Heart right ventricle (tissue), 16 donors: ENCODE measurements around the gene SLC25A48. TPM values are rescaled to one million over a fixed set of nuclear protein-coding genes. Genes with fewer than 3 reads are reported as not detected.

Source experiments
- ATAC-seq, 8 donors: fragments of 200-7000 bp; cut with Tn5 transposase; one replicate each; pipeline ENCODE4 v1.9.1; 2020; ENCODE audit warnings: mild to moderate bottlenecking in 8 of 8, moderate library complexity in 8 of 8, moderate number of reproducible peaks in 1 of 8
- DNase-seq, 2 donors: peaks; one replicate each; pipeline ENCODE4 v3.0.0-alpha.2; 2020
- H3K27ac ChIP-seq, 10 donors: fragments of 200-600 bp; sonication (generic) in 2 of 10; one replicate each; pipeline versions ENCODE4 v1.5.0 to v1.8.0; 2020 to 2022; ENCODE audit warnings: mild to moderate bottlenecking in 3 of 10
- H3K27me3 ChIP-seq, 7 donors: fragments of 200-600 bp; one replicate each; pipeline ENCODE4 v1.8.0; 2021 to 2022; ENCODE audit warnings: mild to moderate bottlenecking in 2 of 7
- H3K36me3 ChIP-seq, 9 donors: fragments of 200-600 bp; sonication (generic) in 1 of 9; one replicate each; pipeline versions ENCODE4 v1.5.0 to v1.8.0; 2020 to 2022; ENCODE audit warnings: mild to moderate bottlenecking in 2 of 9
- H3K4me1 ChIP-seq, 9 donors: fragments of 200-600 bp; sonication (generic) in 1 of 9; one replicate each; pipeline versions ENCODE4 v1.5.0 to v1.8.0; 2020 to 2022; ENCODE audit warnings: mild to moderate bottlenecking in 4 of 9
- H3K4me3 ChIP-seq, 10 donors: fragments of 200-600 bp; sonication (generic) in 2 of 10; one replicate each; pipeline versions ENCODE4 v1.5.0 to v1.8.0; 2020 to 2022; ENCODE audit warnings: mild to moderate bottlenecking in 7 of 10, moderate library complexity in 2 of 10
- H3K9me3 ChIP-seq, 11 donors: fragments of 200-600 bp in 10 of 11; sonication (generic) in 2 of 11; one replicate each; pipeline versions ENCODE4 v1.5.0 to v1.8.0; 2013 to 2022; ENCODE audit warnings: mild to moderate bottlenecking in 2 of 11, control low read depth in 1 of 11, moderate library complexity in 1 of 11
- WGBS, 2 donors: extraction: QIAGEN DNeasy Blood & Tissue Kit; methylation state at CpG; one replicate each; pipeline ENCODE4 v1.1.7; 2013; ENCODE audit warnings: inconsistent platforms in 1 of 2; 5-methylcytosine and 5-hydroxymethylcytosine counted together
- intact Hi-C, 10 donors: fragments of 100-400 bp; cut with DNase I; formaldehyde crosslinking; loops; one replicate each; pipeline versions ENCODE4 v1.11.1 to v1.14.2; 2022
- polyA plus RNA-seq, 2 donors: library from polyadenylated mRNA; stranded (reverse); fragments of 200-250 nt; gene quantifications; one replicate each; pipeline ENCODE4 v1.2.3, GENCODE V29; 2013
- total RNA-seq, 10 donors: library from RNA; stranded (reverse); fragmentation: NEBNext Ultra II Directional in 3 of 10; extraction: Animal tissue kit (Norgen Biotek cat#: 25700) in 3 of 10; gene quantifications; one replicate each; pipeline versions ENCODE4 v1.2.1 to v1.2.4, GENCODE V29; 2021 to 2023
- TF ChIP-seq, protein P1 (sequence below), 9 donors: fragments of 200-600 bp; sonication (generic) in 2 of 9; IDR thresholded peaks; one replicate each; pipeline versions ENCODE4 v1.5.0 to v1.8.0; 2021 to 2022; ENCODE audit warnings: antibody characterized with exemption in 9 of 9, mild to moderate bottlenecking in 5 of 9, moderate library complexity in 1 of 9
- donor health status: Arrhythmogenic right ventricular cardiomyopathy.
- donor health status: ischemic (EF 13 %, LVEDD 7.1; RV severe dilation, severe dysfunction).
- donor health status: healthy with polysubstance abuse.
- donor health status: DM: no; HTN: yes; CAD: no.
- donor health status: DM: no; HTN: no; CAD: no.
- donor health status: ischemic (EF 25% LVEDD 6.9; RV normal size, moderate dysfunction).
- donor health status: ischemic (EF 25% LVEDD 5.7; RV mildly dilated, moderate dysfunction).
- donor health status: healthy.
- donor health status: DM: yes; HTN: yes; CAD: no.
- donor health status: Ischemic cardiomyopathy.
- donor health status: ischemic (EF 35%, LVEDD 5.7; RV mildly dilated, moderate dysfunction).
- donor health status: nonischemic (EF 11% LVEDD 7.7; RV severe dilation, severe dysfunction).
- donor health status: DM: yes; HTN: yes; CAD: no.
- donor health status: PGD.
- donor health status: ischemic (EF 29% LVEDD 5.4; RV normal size, mild dysfunction).
- donor health status: nonischemic (EF 23%, LVEDD 6.1; RV moderate dilation, normal function).

SLC25A48 gene
- total and polyA plus RNA-seq, 12 donors = 0.16 to 10.8 (median 0.25) TPM; not detected in 7

DNA sequence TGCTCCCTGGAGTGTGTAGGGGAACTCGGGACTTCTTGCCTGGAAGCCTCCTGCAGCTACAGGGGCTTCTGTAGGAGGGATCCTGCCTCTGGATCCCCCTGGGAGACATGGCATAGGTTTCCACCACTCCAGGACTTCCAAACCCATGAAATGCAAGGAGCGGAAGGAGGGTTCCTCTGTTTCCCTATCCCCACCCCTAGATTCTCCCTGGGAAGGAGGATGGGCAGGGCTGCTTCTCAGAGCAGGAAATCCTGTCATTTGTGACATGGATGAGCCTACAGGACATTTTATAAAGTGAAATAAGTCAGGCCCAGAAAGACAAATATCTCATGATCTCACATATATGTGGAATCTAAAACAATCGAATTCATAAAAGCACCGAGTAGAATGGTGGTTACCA lies 23.5 kb upstream of the SLC25A48 start:
- no peaks in the 10 kb centered on the region for H3K9me3 ChIP-seq
- H3K27ac ChIP-seq = peak overlapping the region in 2 of 10 donors; percentile 19 to 51
- intact Hi-C loops = loop anchor here in 1 of 10 donors (10.0 kb wide), 1 partner anchor 346 kb away; no protein-coding TSS in a partner anchor
- no peak for DNase-seq
- H3K36me3 ChIP-seq = no peaks in the 10 kb centered on the region
- H3K4me3 ChIP-seq = no peak overlapping the region
- TF ChIP-seq, protein P1, sequence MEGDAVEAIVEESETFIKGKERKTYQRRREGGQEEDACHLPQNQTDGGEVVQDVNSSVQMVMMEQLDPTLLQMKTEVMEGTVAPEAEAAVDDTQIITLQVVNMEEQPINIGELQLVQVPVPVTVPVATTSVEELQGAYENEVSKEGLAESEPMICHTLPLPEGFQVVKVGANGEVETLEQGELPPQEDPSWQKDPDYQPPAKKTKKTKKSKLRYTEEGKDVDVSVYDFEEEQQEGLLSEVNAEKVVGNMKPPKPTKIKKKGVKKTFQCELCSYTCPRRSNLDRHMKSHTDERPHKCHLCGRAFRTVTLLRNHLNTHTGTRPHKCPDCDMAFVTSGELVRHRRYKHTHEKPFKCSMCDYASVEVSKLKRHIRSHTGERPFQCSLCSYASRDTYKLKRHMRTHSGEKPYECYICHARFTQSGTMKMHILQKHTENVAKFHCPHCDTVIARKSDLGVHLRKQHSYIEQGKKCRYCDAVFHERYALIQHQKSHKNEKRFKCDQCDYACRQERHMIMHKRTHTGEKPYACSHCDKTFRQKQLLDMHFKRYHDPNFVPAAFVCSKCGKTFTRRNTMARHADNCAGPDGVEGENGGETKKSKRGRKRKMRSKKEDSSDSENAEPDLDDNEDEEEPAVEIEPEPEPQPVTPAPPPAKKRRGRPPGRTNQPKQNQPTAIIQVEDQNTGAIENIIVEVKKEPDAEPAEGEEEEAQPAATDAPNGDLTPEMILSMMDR (IDR thresholded peaks at IDR 0.05) = no peak
- peak in 4 of 8 donors; percentile 29 to 55 (median 36) for ATAC-seq
- peaks cover 0 to 4% (median 0%) of the 10 kb centered on the region in 7 donors for H3K27me3 ChIP-seq
- 72 to 80% methylated on average over 4 of the region's 4 CpGs for WGBS, 2 donors
- H3K4me1 ChIP-seq = peaks cover 0 to 10% (median 0%) of the 10 kb centered on the region in 9 donors

DNA sequence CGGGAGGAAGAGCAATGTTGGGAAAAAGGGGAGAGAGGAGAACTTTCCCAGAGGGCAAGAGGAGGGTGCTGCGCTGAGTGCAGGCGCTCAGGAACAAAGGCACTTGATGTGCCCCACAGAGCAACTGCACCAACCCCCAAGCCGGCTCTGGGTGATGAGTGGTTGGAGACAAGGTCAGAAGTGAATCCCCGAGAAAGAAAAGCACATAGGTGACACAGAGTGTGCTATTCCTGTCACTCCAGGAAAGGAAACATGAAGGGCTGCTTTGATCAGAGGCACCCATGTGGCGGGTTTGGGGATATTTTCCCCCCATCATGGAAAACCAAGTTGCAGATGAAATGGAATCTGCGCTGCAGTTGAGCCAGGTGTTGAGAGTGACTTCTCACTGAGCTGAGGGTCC lies 20.7 kb upstream of the SLC25A48 start:
- TF ChIP-seq, protein P1 (IDR thresholded peaks at IDR 0.05) = no peak
- H3K36me3 ChIP-seq = no peaks in the 10 kb centered on the region
- intact Hi-C loops = loop anchor here in 1 of 10 donors (10.0 kb wide), 1 partner anchor 349 kb away; no protein-coding TSS in a partner anchor
- no peak overlapping the region for H3K27ac ChIP-seq
- H3K9me3 ChIP-seq = no peaks in the 10 kb centered on the region
- ATAC-seq (peak in 4 of 8 donors; percentile 39 to 85 (median 82)), DNase-seq (no peak)
- peaks cover 0 to 7% (median 0%) of the 10 kb centered on the region in 7 donors for H3K27me3 ChIP-seq
- WGBS, 2 donors = 63 to 70% methylated on average over 7 of the region's 7 CpGs
- H3K4me1 ChIP-seq = peaks cover 0 to 10% (median 0%) of the 10 kb centered on the region in 9 donors
- H3K4me3 ChIP-seq = no peak overlapping the region

DNA sequence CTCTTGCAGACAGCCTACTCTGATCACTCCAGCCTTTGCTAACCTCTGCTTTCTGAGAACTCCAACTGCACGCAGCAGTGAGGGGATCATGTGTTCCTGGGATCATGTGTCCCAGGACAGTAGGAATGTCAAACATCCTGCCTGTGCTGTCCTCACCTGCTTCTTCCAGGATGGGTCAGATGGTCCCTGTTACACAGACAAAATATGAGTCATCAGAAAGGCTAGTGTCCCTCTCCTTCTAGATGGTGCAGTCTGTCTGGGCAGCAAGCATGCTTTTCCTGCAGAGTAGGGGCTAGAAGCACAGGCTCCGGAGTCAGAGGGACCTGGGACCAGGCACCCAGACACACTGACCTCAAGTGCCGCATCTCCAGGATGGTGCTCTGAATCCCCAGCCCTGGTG lies 20.1 kb upstream of the SLC25A48 start:
- DNase-seq = no peak

DNA sequence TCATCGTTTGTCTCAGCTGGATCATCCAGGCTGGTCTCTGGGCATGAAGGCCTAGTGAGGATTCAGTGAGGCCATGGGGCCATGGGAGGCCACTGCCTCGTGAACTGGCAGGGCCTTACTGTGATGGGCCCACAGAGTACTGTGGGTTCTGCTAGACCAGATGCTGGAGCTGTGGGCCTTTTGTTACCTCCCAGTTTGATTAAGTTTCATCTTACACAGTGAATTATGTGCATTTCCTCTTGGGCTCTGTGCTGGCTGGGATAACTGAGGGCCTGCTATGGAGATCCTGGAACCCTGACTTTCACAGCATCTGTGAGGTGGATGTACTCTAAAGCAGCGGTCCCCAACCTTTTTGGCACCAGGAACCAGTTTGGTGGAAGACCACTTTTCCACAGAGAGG lies 19.7 kb upstream of the SLC25A48 start:
- Histone ChIP-seq H3K4me1 (peaks cover 0 to 10% (median 0%) of the 10 kb centered on the region in 9 donors), H3K27me3 (peaks cover 0 to 7% (median 0%) of the 10 kb centered on the region in 7 donors), H3K9me3 (no peaks in the 10 kb centered on the region), H3K36me3 (no peaks in the 10 kb centered on the region), H3K4me3 (no peak overlapping the region), H3K27ac (no peak overlapping the region)
- intact Hi-C loops = loop anchor here in 1 of 10 donors (10.0 kb wide), 1 partner anchor 350 kb away; no protein-coding TSS in a partner anchor
- 79 to 84% methylated on average over 3 of the region's 3 CpGs for WGBS, 2 donors
- no peak for ATAC-seq
- DNase-seq = no peak
- TF ChIP-seq, protein P1 (IDR thresholded peaks at IDR 0.05) = no peak

More for the DNA sequence above, 20.1 kb upstream of the SLC25A48 start:
- Histone ChIP-seq H3K9me3 (no peaks in the 10 kb centered on the region), H3K4me1 (peaks cover 0 to 10% (median 0%) of the 10 kb centered on the region in 9 donors), H3K4me3 (no peak overlapping the region), H3K27ac (no peak overlapping the region), H3K36me3 (no peaks in the 10 kb centered on the region), H3K27me3 (peaks cover 0 to 7% (median 0%) of the 10 kb centered on the region in 7 donors)
- intact Hi-C loops = loop anchor here in 1 of 10 donors (10.0 kb wide), 1 partner anchor 350 kb away; no protein-coding TSS in a partner anchor
- ATAC-seq = peak in 1 of 8 donors; percentile 6
- WGBS, 2 donors = 80 to 88% methylated on average over 3 of the region's 3 CpGs
- TF ChIP-seq, protein P1 (IDR thresholded peaks at IDR 0.05) = no peak
